ENCODE measurements around the gene PORCN.

The PORCN gene

DNA sequence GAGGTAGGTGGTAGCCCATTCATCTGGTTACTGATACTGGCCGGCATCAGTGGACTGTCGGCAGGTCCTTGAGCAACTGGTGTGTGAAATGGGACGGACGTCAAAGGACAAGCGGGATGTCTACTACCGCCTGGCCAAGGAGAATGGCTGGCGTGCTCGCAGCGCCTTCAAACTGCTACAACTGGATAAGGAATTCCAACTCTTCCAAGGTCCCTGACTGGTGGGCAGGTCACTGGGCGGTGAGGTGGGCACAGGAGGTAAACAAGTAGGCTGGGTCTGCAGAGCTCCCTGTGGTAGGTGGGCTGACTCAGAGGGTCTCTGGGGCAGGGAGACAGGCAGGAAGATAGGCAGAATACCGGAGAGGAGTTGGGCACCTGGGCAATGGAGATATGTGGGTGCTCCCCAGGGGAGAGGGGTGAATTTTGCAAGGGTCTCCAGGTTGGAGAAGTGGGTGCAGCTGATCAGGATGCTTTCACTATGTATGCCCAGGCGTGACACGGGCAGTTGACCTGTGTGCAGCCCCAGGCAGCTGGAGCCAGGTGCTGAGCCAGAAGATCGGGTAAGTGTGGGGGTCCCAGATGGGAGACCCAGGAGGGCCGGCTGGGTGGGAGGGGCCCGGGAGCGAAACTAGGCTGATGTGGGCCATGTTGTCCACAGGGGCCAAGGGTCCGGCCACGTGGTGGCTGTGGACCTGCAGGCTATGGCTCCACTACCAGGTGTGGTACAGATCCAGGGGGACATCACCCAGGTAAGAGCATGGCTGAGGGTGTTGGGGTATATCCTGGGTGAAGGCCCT, 30.6 kb upstream of the PORCN start:
- Histone ChIP-seq H3K9ac (ENCODE audit: low read length) (no peak overlapping the region), H3K27me3 (replicated peaks; ENCODE audit: control insufficient read depth, insufficient read depth, low read length) (peaks cover 4% of the 10 kb centered on the region), H3K9me3 (ENCODE audit: control insufficient read depth, low read length) (no peaks in the 10 kb centered on the region), H3K4me3 (ENCODE audit: low read length) (peak overlapping the region; percentile 89), H3K36me3 (ENCODE audit: control insufficient read depth, insufficient read depth, low read length, severe bottlenecking) (peaks cover 16% of the 10 kb centered on the region), H3K4me1 (ENCODE audit: control insufficient read depth, insufficient read depth, low read length) (no peaks in the 10 kb centered on the region)
- DNase-seq (ENCODE audit: low read depth): no peak

DNA sequence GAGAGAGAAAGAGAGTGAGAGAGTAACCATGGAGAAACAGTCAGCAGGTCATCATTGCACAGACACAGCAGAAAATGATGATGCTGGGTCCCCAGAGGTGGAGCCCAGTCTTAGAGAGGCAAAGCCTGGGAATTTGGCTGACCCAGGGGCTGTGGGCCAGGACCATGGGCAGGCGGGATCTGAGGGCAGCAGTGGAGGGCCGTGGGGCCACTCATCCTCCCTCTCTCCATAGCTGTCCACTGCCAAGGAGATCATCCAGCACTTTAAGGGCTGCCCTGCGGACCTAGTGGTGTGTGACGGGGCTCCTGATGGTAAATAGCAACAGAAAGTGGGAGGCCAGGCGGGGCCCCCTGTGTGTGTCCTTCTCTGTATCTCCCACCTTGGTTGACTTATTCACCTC, 30.0 kb upstream of the PORCN start:
- no peak for DNase-seq (ENCODE audit: low read depth)
- peaks cover 4% of the 10 kb centered on the region for H3K27me3 ChIP-seq (replicated peaks; ENCODE audit: control insufficient read depth, insufficient read depth, low read length)
- H3K9me3 ChIP-seq (ENCODE audit: control insufficient read depth, low read length): no peaks in the 10 kb centered on the region
- H3K4me1 ChIP-seq (ENCODE audit: control insufficient read depth, insufficient read depth, low read length): no peaks in the 10 kb centered on the region
- no peak overlapping the region for H3K4me3 ChIP-seq (ENCODE audit: low read length)
- H3K9ac ChIP-seq (ENCODE audit: low read length): no peak overlapping the region
- H3K36me3 ChIP-seq (ENCODE audit: control insufficient read depth, insufficient read depth, low read length, severe bottlenecking): peaks cover 16% of the 10 kb centered on the region

DNA sequence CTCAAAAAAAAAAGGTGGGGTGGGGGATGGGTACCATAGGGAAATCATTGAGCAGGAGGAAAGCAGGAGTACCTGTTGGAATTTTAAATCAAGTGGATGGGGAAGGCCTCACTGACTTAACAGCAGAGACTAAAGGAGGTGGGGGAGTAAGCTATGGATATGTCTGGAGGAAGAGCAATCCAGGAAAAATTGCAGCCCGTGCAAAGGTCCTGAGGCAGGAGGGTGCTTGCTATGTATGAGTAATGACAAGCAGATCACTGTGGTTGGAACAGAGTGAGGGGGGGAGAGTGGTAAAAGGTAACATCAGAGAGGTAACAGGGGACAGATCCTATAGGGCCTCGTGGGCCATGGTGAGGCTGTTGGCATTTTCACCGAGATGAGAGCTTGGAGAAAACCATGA, 28.6 kb upstream of the PORCN start:
- H3K9me3 ChIP-seq (ENCODE audit: control insufficient read depth, low read length): no peaks in the 10 kb centered on the region

DNA sequence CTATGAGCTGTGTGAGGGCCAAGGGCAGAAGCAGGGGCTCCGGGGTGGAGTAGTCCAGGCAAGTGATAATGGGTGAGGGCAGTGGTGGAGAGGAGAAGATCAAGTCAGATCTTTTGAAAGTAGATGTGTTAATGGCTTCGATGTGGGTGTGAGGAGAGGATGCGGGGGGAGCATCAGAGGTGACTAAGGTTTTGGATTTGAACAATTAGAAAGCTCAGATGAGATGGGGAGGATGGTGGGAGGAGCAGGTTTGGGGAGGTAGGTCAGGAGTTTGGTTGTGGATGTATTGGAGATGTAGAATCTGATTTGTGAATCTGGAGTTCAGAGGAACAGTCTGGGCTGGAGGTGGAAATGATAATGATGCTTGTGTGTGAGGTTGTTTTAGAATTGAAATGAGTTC, 28.2 kb upstream of the PORCN start:
- H3K36me3 ChIP-seq (ENCODE audit: control insufficient read depth, insufficient read depth, low read length, severe bottlenecking): peaks cover 18% of the 10 kb centered on the region
- DNase-seq (ENCODE audit: low read depth): no peak
- no peak overlapping the region for H3K9ac ChIP-seq (ENCODE audit: low read length)
- H3K4me1 ChIP-seq (ENCODE audit: control insufficient read depth, insufficient read depth, low read length): no peaks in the 10 kb centered on the region
- H3K27me3 ChIP-seq (replicated peaks; ENCODE audit: control insufficient read depth, insufficient read depth, low read length): peaks cover 4% of the 10 kb centered on the region
- H3K4me3 ChIP-seq (ENCODE audit: low read length): no peak overlapping the region
- no peaks in the 10 kb centered on the region for H3K9me3 ChIP-seq (ENCODE audit: control insufficient read depth, low read length)

More for the DNA sequence above, 28.6 kb upstream of the PORCN start:
- Histone ChIP-seq H3K27me3 (replicated peaks; ENCODE audit: control insufficient read depth, insufficient read depth, low read length) (peaks cover 4% of the 10 kb centered on the region), H3K9ac (ENCODE audit: low read length) (no peak overlapping the region), H3K4me3 (ENCODE audit: low read length) (no peak overlapping the region), H3K4me1 (ENCODE audit: control insufficient read depth, insufficient read depth, low read length) (no peaks in the 10 kb centered on the region), H3K36me3 (ENCODE audit: control insufficient read depth, insufficient read depth, low read length, severe bottlenecking) (peaks cover 18% of the 10 kb centered on the region)
- DNase-seq (ENCODE audit: low read depth): no peak

DNA sequence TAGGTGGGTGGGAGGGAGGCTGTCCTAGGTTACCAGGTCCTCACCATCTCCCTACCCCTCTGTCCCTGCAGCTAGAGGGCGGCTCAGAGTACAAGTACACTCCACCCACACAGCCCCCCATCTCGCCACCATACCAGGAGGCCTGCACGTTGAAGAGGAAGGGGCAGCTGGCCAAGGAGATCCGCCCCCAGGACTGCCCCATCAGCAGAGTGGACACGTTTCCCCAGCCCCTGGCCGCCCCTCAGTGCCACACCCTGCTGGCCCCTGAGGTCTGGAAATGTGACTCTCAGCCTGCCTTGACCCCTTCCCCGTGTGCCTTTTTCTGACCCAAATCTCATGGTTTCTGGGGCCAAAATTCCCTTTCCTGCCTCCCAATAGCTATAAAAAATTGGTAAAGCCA, 26.3 kb upstream of the PORCN start:
- Histone ChIP-seq H3K9me3 (ENCODE audit: control insufficient read depth, low read length) (no peaks in the 10 kb centered on the region), H3K4me3 (ENCODE audit: low read length) (no peak overlapping the region), H3K36me3 (ENCODE audit: control insufficient read depth, insufficient read depth, low read length, severe bottlenecking) (peaks cover 18% of the 10 kb centered on the region), H3K4me1 (ENCODE audit: control insufficient read depth, insufficient read depth, low read length) (no peaks in the 10 kb centered on the region), H3K9ac (ENCODE audit: low read length) (no peak overlapping the region), H3K27me3 (replicated peaks; ENCODE audit: control insufficient read depth, insufficient read depth, low read length) (peaks cover 4% of the 10 kb centered on the region)
- no peak for DNase-seq (ENCODE audit: low read depth)

DNA sequence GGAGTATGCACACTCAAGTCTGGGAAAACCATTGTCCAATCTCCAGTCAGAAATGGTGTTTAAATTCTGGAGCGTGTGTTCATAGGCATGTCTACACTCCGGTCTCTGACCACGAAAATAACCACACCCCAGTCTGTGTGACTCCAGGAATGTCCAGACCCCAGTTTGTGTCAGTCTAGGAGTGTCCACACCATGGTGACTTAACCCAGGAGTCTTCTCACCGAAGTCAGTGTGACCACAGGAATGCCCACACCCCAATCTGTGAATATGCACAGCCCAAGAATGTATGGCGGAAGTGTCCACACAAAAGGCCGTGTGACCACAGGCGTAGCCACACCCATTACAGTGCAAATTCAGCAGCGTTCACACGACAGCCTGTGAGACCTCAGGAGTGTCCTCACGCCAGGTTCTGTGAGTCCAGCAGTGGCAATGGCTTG, 21.4 kb upstream of the PORCN start:
- Histone ChIP-seq H3K27me3 (replicated peaks; ENCODE audit: control insufficient read depth, insufficient read depth, low read length) (peaks cover 5% of the 10 kb centered on the region), H3K4me1 (ENCODE audit: control insufficient read depth, insufficient read depth, low read length) (peaks cover 9% of the 10 kb centered on the region), H3K9ac (ENCODE audit: low read length) (no peak overlapping the region), H3K9me3 (ENCODE audit: control insufficient read depth, low read length) (peaks cover 5% of the 10 kb centered on the region), H3K36me3 (ENCODE audit: control insufficient read depth, insufficient read depth, low read length, severe bottlenecking) (peaks cover 4% of the 10 kb centered on the region), H3K4me3 (ENCODE audit: low read length) (no peak overlapping the region)
- DNase-seq (ENCODE audit: low read depth): peak; percentile 90

DNA sequence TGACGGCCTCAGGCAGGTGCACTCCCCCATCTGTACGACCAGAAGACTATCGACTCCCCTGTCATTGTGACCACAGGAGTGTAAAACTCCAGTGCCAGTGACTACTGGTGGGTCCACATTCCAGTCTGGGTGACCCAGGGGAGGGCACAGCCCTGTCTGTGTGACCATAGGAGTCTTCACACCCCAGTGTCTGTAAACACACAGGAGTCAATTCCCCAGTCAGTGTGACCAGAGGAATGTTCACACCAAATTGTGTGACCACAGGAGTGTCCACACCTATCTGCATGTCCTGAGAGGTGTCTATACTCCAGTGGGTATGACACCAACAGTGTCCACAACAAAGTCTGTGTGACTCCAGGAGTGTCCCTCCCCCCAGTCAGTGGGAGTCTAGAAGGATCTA, 20.8 kb upstream of the PORCN start:
- H3K36me3 ChIP-seq (ENCODE audit: control insufficient read depth, insufficient read depth, low read length, severe bottlenecking): peaks cover 3% of the 10 kb centered on the region
- no peak overlapping the region for H3K4me3 ChIP-seq (ENCODE audit: low read length)
- DNase-seq (ENCODE audit: low read depth): no peak
- peaks cover 13% of the 10 kb centered on the region for H3K4me1 ChIP-seq (ENCODE audit: control insufficient read depth, insufficient read depth, low read length)
- H3K27me3 ChIP-seq (replicated peaks; ENCODE audit: control insufficient read depth, insufficient read depth, low read length): peaks cover 2% of the 10 kb centered on the region
- peaks cover 5% of the 10 kb centered on the region for H3K9me3 ChIP-seq (ENCODE audit: control insufficient read depth, low read length)
- H3K9ac ChIP-seq (ENCODE audit: low read length): no peak overlapping the region

DNA sequence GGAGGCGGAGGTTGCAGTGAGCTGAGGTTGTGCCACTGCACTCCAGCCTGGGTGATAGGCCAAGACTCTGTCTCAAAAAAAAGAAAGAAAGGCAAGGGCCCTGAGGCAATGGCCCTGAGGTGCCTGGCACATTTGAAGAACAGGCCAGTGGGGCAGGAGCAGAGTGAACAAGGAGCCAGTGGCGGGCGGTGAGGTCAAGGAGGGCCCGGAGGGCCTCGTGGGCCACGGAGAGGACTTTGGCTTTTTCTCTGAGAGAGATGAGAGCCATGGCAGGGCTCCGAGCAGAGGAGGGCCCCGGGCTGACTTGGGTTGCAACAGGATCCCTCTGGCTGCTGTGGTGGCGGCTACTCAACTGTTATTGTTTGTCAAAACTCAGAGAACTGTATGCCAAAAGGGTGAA, 19.5 kb upstream of the PORCN start:
- Histone ChIP-seq H3K4me1 (ENCODE audit: control insufficient read depth, insufficient read depth, low read length) (peaks cover 22% of the 10 kb centered on the region), H3K9me3 (ENCODE audit: control insufficient read depth, low read length) (peaks cover 5% of the 10 kb centered on the region), H3K36me3 (ENCODE audit: control insufficient read depth, insufficient read depth, low read length, severe bottlenecking) (peaks cover 3% of the 10 kb centered on the region), H3K27me3 (replicated peaks; ENCODE audit: control insufficient read depth, insufficient read depth, low read length) (peaks cover 2% of the 10 kb centered on the region), H3K4me3 (ENCODE audit: low read length) (no peak overlapping the region), H3K9ac (ENCODE audit: low read length) (no peak overlapping the region)
- DNase-seq (ENCODE audit: low read depth): no peak

DNA sequence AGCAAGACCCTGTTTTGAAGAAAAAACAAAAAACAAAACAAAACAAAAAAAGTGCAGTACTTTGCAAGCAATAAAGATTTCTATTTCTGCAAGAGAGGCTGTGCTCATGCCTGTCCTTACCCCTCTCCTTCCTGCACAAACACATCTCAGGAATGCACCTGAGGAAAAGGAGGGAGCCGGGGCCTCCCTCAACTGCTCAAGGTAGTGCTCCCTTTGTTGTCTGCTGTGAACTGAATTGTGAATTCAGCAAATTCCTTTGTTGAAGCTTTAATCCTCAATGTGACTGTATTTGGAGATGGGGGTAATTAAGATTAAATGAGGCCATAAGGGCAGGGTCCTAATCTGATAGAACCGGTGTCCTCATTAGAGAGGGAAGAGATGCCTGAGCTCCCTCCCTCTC, 18.9 kb upstream of the PORCN start:
- H3K4me1 ChIP-seq (ENCODE audit: control insufficient read depth, insufficient read depth, low read length): peaks cover 22% of the 10 kb centered on the region
- peaks cover 2% of the 10 kb centered on the region for H3K27me3 ChIP-seq (replicated peaks; ENCODE audit: control insufficient read depth, insufficient read depth, low read length)
- no peaks in the 10 kb centered on the region for H3K36me3 ChIP-seq (ENCODE audit: control insufficient read depth, insufficient read depth, low read length, severe bottlenecking)
- H3K4me3 ChIP-seq (ENCODE audit: low read length): no peak overlapping the region
- H3K9ac ChIP-seq (ENCODE audit: low read length): no peak overlapping the region
- no peak for DNase-seq (ENCODE audit: low read depth)
- peaks cover 5% of the 10 kb centered on the region for H3K9me3 ChIP-seq (ENCODE audit: control insufficient read depth, low read length)

DNA sequence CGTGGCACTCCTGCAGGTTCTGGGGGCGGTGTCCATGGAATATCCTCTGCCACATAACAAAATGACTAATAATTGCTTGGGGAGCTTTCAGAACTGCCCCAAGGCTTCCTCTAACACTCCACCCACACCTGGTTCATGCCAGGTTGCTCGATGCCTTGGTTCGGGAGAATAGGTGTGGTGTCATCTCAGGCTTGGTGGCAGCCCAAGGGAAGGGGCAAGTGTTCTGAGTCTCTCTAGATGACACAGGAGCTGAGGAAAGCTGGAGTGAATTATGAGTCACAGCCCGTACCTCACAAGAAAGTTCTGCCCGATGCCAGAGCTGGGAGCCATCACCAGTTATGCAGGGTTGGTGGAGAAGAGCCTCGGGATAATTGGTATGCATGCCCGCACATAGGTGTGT, 18.1 kb upstream of the PORCN start:
- H3K27me3 ChIP-seq (replicated peaks; ENCODE audit: control insufficient read depth, insufficient read depth, low read length): peaks cover 5% of the 10 kb centered on the region
- H3K4me3 ChIP-seq (ENCODE audit: low read length): no peak overlapping the region
- H3K36me3 ChIP-seq (ENCODE audit: control insufficient read depth, insufficient read depth, low read length, severe bottlenecking): no peaks in the 10 kb centered on the region
- H3K9ac ChIP-seq (ENCODE audit: low read length): no peak overlapping the region
- peaks cover 22% of the 10 kb centered on the region for H3K4me1 ChIP-seq (ENCODE audit: control insufficient read depth, insufficient read depth, low read length)
- no peak for DNase-seq (ENCODE audit: low read depth)
- peaks cover 8% of the 10 kb centered on the region for H3K9me3 ChIP-seq (ENCODE audit: control insufficient read depth, low read length)

DNA sequence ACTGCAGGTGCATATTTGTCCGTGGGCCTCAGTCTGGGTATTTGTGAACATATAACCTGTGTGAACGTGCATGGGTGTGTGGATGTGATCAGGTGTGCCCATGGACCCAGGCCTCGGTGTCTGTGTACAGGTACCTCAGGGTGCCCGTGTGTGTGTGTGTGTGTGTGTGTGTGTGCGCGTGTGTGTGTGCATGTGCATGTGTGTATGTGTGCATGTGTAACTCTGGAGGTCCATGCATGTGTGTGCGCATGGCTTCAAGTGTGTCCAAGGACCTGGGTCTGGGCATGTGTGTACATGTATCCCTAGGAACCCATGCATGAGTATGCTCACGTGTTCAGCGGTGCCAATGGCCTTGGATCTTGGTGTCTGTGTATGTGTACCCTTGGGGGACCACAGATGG, 17.0 kb upstream of the PORCN start:
- Histone ChIP-seq H3K27me3 (replicated peaks; ENCODE audit: control insufficient read depth, insufficient read depth, low read length) (peaks cover 5% of the 10 kb centered on the region), H3K4me3 (ENCODE audit: low read length) (no peak overlapping the region), H3K9ac (ENCODE audit: low read length) (no peak overlapping the region), H3K9me3 (ENCODE audit: control insufficient read depth, low read length) (peaks cover 8% of the 10 kb centered on the region), H3K36me3 (ENCODE audit: control insufficient read depth, insufficient read depth, low read length, severe bottlenecking) (no peaks in the 10 kb centered on the region), H3K4me1 (ENCODE audit: control insufficient read depth, insufficient read depth, low read length) (peaks cover 22% of the 10 kb centered on the region)
- no peak for DNase-seq (ENCODE audit: low read depth)

Data from adipocyte (in vitro differentiated cells).